Stimulated activated CD4-positive, alpha-beta T cell treated with anti-CD3 and anti-CD28 coated beads, Interleukin-12 subunit alpha, Interleukin-12 subunit beta, amount 100 ng/mL, for 4 hours (primary cell): Measurements from ENCODE around the gene POLR2C.

Source experiments
- DNase-seq: peaks from one replicate; pipeline ENCODE4 v3.0.0-alpha.2; 2020

Gene POLR2C

DNA sequence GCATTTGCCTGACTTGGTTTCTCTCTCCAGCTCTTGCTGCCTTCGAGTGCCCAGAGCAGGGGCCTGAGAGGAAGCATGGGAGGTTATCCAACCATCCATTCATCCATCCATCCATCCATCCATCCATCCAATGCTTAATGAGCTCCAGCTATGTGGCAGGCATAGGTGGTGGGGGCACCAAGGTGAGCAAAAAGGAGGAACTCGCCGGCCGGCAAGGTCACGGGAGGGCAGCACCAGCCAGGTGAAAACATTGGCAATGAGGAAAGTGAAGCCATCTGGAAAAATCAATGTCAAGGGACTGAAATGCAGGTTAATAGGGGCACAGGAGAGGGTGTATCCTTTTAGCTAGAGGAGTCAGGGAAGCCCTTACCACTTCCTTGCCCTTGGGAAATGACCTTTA, 42.0 kb downstream of the POLR2C start:
- no peak for DNase-seq

DNA sequence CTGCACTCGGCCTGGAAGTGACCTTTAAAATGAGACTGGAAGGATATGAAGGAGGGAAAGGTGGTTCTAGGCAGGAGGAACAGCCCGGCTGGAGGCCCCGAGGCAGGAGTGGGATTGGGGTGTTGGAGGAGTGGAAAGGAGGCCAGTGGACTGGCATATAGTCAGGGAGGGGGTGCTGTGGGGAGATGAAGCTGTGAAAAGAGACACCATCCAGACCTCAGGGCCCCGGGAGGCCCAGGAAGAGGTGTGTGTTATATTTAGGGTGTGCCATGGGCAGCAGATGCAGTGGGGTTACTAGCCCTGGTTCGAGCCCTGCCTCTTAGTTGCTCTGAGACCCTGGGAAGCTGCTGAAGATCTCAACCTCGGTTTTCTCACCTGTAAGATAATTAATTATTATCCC, 42.7 kb downstream of the POLR2C start:
- DNase-seq, result no peak

DNA sequence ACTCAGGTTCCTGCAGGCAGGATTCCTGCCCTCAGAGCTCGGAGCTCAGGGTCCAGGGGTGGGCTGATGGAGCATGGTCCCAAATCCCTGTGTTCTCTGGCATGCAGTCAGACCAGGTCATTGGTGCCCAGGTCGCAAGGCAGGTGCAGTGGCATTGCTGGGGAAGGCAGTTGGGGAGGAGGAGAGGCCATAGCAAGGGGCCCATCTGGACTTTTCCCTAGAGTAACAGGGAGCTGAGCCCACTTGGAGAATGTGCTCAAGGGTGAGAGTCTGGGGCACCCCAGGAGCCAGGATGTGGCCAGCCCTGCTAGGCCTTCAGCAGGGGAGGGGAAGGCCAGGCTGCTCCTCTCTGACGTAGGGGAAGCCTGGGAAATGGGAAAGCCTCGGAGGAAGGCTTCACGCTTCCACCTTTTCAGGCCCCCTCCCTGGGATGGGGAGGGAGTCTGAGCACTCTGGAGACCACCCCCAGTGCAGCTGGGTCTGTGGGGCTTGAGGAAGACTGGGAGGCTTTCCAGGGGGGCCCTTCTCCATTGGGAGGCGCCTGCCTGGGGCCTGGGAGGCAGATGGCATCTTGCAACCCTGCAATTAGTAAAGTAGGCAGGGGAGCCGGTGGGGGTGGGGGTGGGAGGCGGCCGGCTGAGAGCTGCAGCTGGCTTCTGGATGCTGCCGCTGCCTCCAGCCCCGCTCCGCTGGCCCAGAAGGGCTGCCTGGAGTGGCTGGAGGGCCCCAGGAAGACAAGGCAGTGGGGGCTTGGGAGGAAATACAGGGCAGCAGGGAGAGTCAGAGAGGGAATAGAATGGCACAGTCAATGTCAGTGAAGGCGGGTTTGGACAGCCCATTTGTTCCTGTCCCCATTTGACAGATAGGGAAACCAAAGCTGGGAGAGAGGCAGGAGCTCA, 44.9 kb downstream of the POLR2C start:
- DNase-seq, result no peak

DNA sequence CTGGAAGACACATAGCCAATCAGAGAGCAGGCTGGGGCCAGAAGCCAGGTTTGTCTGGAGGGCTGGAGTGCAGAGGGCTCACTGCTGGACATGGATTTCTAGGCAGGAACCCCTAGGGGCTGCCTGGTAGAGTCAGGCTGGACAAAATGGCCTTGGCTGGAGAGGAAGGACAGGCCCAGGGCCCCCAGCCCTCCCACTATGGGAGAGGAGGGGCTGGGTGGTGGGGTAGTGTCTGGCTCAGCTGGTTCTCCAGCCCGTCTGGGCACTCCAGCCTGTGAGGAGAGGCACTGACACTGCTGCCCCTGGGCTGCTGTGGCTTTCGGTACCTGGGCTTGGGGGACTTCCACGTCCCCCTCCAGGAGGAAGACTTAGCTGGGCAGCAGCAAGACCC, 45.6 kb downstream of the POLR2C start:
- DNase-seq, result no peak

DNA sequence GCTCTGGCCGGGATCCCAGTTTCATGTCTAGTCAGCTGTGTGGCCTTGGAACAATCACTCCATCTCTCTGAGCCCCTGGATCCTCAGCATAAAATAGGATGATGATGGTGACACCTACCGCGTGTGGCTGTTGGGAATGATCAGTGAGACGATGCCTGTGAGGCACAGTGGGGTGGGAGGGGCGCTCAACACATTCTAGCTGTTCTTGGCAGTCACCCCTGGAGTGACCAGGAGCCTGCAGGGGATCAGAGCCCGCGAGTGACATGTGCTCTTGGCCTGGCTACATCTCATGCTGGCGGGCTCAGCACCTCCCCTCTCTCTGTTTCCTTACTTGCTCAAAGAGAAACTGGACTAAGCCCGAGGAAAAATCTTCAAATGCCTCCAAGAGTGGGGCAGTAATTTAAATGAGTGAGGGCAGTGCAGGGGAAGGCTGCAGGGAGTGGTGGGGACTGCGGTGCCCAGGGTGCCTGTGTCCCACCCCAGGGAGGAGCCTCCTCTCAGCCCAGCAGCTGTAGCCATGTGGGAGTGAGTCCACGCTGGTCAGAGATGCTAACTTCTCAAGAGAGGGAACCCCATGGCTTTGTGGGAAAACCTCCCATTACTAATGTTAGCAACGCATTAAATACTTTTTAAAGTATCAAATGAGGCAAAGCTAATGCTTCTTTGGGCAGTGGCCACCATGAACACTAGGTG, 46.9 kb downstream of the POLR2C start:
- DNase-seq, result no peak

DNA sequence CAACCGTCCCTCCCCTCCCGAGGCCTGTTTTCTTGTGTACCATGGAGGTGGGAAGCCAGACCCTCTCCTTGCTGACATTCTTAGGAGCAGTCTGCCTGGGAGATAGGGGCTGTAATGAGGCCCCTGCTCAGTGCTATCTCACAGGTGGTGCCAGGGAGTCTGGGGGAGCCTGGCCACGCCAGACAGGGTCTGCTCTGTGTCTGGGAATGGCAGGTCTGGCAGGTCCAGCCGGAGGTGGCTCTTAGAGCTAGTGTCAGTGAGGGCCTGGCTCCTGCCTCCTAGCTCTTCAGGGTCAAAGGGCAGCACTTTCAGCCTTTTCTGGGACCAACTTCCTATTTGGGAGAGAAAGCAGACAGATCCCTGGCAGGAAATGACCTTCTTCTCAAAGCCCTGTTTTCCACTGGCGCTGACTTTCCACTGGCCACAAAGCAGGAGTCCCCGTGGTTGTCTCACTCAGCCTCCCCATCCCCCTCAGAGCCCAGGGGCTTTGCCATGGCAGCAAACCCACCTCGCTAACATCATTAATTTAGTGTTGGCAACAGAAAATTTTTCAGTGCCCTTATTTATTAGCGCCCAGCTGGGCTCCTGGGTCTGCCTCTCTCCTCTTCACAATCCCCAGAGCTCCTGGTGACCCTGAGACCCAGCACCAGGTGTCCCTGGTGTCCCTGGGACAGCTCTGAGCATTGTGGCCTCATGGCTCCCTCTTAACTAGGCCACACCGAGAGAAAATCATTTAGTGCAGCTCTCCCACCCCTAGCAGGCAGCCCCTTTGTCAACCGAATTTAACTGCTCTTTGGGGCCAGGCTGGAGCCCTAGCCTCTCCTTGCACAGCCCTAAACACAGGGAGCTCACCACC, 47.8 kb downstream of the POLR2C start:
- DNase-seq, result no peak

DNA sequence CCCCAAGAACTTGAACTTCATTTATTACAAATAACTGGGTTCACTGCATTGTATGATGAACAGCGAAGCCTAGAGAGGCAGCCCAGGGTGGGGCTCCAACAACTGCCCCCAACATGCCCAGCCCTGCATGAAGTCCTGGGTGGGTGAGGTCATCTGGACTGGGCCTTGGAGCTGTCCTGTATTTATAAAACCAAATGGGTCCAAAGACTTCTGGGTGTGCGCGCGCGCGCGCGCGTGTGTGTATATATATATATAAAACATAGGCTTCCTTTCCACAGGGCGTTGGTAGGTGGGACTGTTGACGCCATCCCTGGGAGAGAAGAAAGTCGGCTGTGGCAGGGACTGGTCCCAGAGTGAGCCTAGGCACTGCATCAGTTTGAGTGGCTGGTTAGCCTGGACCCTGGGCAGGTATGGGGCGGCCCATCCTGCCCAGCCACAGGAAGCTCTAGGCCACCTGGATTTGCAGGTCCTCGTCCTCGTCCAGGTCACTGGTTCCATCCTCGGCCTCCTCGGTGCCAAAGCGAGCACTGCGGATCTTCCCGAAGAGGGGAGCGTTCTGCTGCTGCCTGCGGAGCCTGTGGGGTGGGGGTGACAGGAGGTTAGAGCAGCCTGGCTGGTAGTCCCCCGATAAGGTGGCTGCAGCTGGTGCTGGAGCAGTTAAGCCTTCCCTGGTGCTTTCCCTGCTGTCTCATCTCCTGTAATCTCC, 50.0 kb downstream of the POLR2C start:
- no peak for DNase-seq

DNA sequence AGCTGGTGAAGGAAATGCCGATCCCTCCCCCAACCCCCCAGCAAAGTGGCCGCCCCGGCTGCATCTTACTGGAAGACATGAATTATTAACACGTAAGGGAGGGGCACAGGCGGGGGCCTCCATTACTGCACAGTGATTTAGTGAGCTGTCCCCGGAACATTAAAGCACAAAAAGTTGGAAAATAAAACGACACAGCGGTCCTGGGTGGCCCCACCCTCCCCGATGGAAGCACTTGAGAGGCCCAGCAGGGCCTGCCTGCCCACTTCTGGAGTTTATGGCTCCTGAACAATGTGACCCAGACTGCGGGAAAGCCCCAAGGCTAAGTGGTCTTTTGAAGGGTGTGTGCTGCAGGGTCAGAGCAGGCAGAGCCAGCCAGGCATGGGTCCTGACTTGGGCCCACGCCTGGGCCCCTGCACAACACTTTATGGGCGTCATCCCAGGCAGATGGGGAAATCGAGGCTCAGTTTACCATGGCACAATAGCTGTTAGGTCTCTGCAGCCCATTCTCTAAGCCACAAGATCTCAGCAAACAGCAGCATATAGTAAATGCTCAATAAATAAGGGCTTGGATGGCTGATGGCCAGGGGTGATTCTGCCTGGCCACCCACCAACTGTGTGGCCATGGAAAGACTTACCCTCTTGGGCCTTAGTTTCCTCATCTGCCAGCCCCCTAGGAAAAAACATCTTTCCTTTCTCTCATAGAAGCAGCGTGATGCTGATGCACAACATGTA, 51.1 kb downstream of the POLR2C start:
- DNase-seq, result no peak

DNA sequence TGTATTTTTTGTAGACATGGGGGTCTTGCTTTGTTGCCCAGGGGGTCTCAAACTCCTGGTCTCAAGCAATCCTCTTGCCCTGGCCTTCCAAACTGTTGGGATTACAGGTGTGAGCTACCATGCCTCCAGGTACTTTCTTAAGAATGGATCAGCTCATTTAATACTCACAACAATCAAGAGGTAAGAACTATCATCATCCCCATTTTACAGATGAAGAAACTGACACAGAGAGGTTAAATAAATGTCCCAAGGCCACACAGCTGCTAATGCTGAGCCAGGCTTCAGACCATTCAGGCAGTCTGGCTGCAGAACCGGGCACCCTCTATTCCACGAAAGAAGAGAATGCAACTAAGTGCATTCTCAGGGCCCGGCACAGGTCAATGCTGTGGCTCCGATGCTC, 51.9 kb downstream of the POLR2C start:
- no peak for DNase-seq

DNA sequence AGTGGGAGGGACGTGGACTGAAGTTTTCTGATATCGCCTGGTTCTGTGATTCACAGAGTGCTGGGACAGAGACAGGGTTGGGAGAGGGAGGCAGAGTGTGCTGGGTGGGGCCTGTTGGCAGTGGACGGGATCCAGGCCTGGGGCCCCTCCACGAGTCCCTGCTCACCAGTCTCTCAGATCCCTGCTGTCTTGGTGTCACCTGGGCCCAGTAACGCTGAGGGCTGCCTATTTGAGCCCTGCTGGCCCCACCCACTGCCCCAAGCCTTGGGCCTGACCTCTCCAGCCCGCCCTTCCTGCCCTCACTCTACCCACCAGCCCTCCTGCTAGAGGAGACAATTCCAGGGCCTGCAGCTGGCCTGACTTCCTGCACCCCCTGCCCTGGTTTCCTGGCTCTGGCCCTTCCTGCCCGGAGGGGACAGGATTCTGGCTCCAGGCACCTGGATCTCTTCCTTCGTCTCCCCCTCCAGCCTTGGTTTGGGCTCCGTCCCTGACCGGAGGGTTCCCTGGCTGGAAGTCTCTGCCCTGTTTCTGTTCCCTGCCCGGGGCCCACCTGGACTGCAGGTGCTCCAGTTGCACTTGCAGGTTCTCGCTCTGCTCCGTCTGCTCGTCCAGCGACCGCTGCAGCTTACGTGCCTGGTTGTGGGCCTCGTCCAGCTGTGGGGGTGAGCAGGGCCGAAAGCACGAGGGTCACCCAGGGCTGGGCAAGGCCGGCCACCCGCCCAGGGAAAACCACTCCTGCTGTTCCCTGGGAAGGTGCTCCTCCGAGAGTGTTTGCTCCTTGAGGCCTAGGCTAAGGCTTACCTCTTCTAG, 52.5 kb downstream of the POLR2C start:
- no peak for DNase-seq

DNA sequence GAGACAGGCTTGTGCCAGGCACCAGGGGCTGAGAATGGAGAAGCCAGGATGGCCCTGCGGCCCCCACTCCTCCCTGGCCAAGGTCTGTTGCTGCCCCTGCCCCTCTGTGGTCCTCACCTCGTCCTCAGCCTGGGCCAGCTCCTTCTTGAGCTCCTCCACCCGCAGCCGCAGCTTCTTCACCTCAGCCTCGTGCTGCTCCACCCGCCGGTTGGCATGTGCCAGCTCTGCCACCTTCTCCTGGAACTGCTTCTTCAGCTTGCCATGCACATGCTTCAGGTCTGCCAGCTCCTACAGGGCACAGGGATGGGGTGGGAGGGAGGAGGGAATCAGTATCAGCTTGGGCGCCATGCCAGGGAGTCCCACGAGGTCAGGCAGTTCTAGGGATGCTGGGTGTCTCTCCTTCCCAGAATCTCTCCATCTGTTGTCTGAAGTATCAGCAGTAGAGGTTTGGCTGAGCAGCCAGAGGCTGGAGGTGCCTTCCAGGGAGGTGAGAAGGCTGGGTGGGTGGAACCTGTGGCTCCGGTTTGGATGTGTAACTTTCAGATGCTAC, 53.8 kb downstream of the POLR2C start:
- no peak for DNase-seq

DNA sequence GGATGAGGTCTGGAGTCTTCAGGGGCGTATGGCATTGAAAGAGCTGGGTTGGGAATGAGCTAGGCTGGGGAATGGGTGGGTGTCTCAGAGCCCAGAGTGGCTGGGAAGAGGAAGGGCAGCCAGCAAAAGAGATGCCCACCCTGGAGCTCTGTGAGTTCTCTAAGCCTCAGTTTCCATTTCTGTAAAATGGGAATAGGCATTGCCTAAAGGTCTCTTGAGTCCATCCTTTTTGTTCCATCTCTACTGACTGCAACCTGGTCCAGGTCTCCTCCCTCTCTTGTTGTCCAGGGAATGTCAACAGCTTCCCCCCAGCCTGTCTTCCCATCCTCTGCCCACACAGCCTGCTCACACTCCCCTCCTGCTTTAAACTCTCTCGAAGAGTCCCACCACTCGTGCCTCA, 54.3 kb downstream of the POLR2C start:
- no peak for DNase-seq

DNA sequence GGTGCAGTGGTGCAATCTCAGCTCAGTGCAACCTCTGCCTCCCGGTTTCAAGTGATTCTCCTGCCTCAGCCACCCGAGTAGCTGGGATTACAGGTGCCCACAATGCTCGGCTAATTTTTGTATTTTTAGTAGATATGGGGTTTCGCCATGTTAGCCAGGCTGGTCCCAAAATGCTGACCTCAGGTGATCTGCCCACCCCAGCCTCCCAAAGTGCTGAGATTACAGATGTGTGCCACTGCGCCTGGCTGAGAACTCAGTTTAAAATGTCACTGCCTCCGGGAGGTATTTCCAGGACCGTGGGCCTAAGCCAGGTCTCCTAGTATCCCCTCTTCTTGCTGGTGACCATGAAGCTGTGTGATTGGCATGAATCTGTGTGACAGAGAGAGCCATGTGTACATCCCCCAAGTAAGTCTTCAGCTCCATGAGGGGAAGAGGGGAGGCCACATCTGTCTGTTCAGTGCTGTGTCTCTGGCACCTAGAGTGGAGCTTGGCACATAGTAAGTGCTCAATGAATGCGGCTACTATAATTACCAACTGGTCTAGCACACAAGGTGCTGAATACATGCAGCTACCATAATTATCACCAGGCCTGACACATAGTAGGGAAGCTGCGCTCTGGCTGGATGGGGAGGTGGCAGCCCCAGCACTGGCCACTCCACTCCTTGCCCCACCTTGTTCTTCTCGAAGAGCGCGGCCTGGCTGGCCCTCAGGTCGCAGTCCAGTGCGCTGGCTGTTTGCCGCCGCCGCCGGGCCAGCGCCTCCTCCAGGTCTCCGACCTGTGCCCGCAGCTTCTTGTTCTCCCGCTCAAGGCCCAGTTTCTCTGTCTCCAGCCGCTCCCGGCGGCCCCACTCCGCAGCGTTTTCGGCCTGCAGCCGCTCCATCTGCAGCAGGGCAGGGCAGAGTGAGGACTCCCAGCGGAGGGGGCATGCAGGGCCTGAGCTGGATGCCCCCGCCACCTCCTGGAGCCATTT, 55.2 kb downstream of the POLR2C start:
- DNase-seq, result no peak

DNA sequence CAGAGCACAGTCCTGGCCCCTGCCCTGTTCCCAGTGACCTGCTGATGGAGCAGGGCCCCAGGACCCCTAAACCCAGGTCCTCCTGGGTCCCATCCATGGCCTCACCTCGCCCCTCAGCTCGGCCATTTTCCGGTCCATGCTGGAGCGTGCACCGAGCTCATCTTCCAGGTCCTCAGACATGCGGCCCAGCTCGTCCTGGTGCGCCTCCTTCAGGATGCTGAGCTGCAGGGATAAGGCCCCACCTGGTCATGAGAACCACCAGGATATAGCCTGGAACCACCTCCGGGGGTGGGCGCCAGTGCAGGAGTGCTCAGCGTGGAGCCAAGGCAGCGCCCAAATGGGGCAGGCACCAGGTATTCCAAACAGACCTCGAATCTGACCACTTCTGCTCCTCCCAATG, 56.0 kb downstream of the POLR2C start:
- no peak for DNase-seq

DNA sequence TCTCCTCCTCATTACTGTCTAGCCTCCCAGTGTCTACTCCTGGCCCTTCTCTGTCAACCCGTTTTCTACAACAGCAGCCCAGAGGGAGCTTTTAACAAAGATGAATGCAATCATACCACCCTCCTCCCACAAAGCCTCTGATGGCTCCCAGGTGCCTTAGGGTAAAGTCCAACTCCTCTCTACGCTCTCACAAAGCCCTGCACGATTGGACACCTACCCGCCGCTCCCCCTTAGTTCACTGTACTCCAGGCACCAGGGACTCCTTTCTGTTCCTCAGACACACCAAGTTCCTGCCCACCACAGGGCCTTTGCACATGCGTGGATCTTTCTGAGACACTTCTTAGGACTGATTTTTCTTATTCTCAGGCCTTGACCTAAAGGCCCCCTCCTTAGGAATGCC, 56.4 kb downstream of the POLR2C start:
- DNase-seq, result no peak

DNA sequence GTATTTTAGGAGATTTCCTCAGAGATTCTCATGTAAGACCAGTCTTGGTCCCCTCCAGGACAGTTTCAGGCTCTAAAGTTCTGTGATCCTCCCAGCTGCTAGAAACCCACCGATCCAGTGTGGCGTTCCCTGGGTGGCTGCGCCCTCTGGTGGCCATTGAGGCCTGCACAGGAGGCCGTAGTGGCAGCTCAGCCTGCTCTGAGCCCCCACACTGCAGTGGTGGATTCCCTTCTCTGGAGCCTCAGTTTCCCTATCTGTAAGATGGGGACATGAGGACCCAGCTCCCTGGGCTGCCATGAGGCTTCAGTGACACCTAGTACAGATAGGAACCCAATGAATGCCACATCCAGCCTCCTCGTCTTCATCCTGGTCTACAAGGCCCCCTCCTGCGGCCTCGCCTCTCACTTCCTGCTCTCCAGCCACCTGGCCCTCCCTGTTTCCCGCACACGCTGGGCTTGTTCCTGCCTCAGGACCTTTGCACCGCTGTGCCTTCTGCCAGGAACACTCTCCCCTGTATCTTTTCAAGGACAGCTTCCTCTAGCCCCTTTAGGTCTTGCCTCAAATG, 57.4 kb downstream of the POLR2C start:
- DNase-seq, result peak; percentile 80
